Mesendoderm (in vitro differentiated cells): ENCODE data around the gene VSTM2B.

Experiments used
- DNase-seq: peaks from one replicate; pipeline ENCODE4 v3.0.0; 2013
- H2AK5ac ChIP-seq: 2 replicates; pipeline ENCODE4 v1.6.1; 2013; ENCODE audit warnings: low read length, inconsistent platforms
- H2BK120ac ChIP-seq: 2 replicates; pipeline ENCODE4 v1.6.1; 2013; ENCODE audit warnings: low read depth, mild to moderate bottlenecking, low read length, moderate library complexity, mixed read lengths
- H2BK15ac ChIP-seq: replicated peaks from 2 replicates; pipeline ENCODE4 v1.6.1; 2013; ENCODE audit warnings: low read depth, mild to moderate bottlenecking, moderate library complexity
- H2BK5ac ChIP-seq: 2 replicates; pipeline ENCODE4 v1.6.1; 2013; ENCODE audit warnings: low read length, inconsistent platforms
- H3K18ac ChIP-seq: 2 replicates; pipeline ENCODE4 v1.6.1; 2013; ENCODE audit warnings: mild to moderate bottlenecking, low read length, mixed read lengths
- H3K23ac ChIP-seq: one replicate; pipeline ENCODE4 v1.6.1; 2013; ENCODE audit warnings: low read length
- H3K27ac ChIP-seq: 2 replicates; pipeline ENCODE4 v1.5.1; 2013; ENCODE audit warnings: low read depth, mild to moderate bottlenecking, inconsistent platforms, low read length, moderate library complexity
- H3K27me3 ChIP-seq: 2 replicates; pipeline ENCODE4 v1.6.1; 2013; ENCODE audit warnings: low read length, control low read depth, mild to moderate bottlenecking, inconsistent platforms; ENCODE audit not compliant: insufficient read depth, poor library complexity
- H3K36me3 ChIP-seq: 2 replicates; pipeline ENCODE4 v1.6.1; 2013; ENCODE audit warnings: low read length, inconsistent platforms; ENCODE audit not compliant: control insufficient read depth, insufficient read depth
- H3K4ac ChIP-seq: one replicate; pipeline ENCODE4 v1.6.1; 2013; ENCODE audit warnings: low read depth, mild to moderate bottlenecking, low read length, moderate library complexity
- H3K4me1 ChIP-seq: 2 replicates; pipeline ENCODE4 v1.6.1; 2013; ENCODE audit warnings: low read depth, low read length, inconsistent platforms; ENCODE audit not compliant: control insufficient read depth
- H3K4me2 ChIP-seq: 2 replicates; pipeline ENCODE4 v1.6.1; 2013; ENCODE audit warnings: low read length
- H3K4me3 ChIP-seq: 2 replicates; pipeline ENCODE4 v1.5.1; 2013; ENCODE audit warnings: mild to moderate bottlenecking, low read length
- H3K56ac ChIP-seq: one replicate; pipeline ENCODE4 v1.6.1; 2013; ENCODE audit warnings: low read length
- H3K79me1 ChIP-seq: 2 replicates; pipeline ENCODE4 v1.6.1; 2013; ENCODE audit warnings: low read length, inconsistent platforms
- H3K79me2 ChIP-seq: 2 replicates; pipeline ENCODE4 v1.6.1; 2013; ENCODE audit warnings: mild to moderate bottlenecking, low read length; ENCODE audit not compliant: control insufficient read depth, insufficient read depth
- H3K9ac ChIP-seq: 2 replicates; pipeline ENCODE4 v1.6.1; 2013; ENCODE audit warnings: low read length, inconsistent platforms
- H4K5ac ChIP-seq: one replicate; pipeline ENCODE4 v1.6.1; 2013; ENCODE audit warnings: low read length
- H4K8ac ChIP-seq: one replicate; pipeline ENCODE4 v1.6.1; 2013; ENCODE audit warnings: low read depth, mild to moderate bottlenecking, control low read depth, low read length, moderate library complexity
- WGBS: extraction: QIAGEN DNeasy Blood & Tissue Kit; methylation state at CpG from one replicate; pipeline ENCODE4 v1.1.7; 2013; ENCODE audit warnings: low lambda C conversion rate, missing lambda C conversion rate; ENCODE audit not compliant: insufficient coverage; ENCODE audit errors: extremely low coverage; 5-methylcytosine and 5-hydroxymethylcytosine counted together

The VSTM2B gene

DNA sequence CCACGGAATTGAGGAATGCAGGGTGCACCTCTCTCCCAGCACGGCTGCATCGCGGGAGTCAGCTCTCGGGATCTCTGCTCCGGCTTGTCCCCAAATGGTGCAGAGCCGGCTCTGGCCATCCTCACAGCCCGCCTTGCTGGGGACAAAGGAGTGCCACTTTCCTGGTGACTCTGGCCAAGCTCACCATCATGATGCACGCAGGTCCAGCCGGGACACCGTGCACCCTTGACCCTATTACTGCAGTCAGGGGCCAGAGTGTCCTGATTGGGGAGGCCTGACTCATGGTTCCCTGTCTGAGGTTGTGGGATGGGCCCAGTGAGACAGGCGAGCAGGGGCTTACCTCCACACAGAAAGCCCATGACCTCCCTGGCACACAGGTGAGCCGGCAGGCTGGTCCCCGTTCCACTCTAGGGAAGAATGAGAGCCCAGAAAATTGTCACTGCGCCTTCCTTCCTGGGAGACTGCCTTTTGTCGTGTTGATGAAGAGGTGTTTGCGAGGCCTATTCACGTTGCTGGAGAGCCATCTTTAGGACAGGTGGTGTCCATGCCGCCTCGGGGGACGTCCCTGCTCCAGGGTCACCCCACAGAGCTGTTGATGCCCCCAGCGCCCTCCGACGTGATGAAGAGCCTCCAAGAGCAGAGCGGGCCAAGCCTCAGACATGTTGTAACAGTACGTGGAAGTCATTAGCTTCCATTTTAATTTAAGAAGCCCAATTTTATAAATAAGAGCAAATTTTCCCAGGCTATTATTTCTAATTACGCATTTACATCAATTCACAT, 18.5 kb upstream of the VSTM2B start:
- no peak for DNase-seq
- Histone ChIP-seq H3K4ac (no peak overlapping the region), H3K56ac (no peak overlapping the region), H3K4me1 (no peaks in the 10 kb centered on the region), H2BK15ac (no peak overlapping the region), H2AK5ac (no peak overlapping the region), H2BK120ac (no peak overlapping the region), H4K8ac (no peak overlapping the region), H3K79me1 (no peaks in the 10 kb centered on the region), H3K23ac (no peak overlapping the region), H3K18ac (no peak overlapping the region), H3K36me3 (no peaks in the 10 kb centered on the region), H4K5ac (no peak overlapping the region), H3K9ac (no peak overlapping the region), H3K4me2 (no peak overlapping the region), H2BK5ac (no peak overlapping the region), H3K4me3 (no peak overlapping the region), H3K27me3 (no peaks in the 10 kb centered on the region), H3K27ac (no peak overlapping the region), H3K79me2 (no peaks in the 10 kb centered on the region)
- no CpG with 5 or more reads among the region's 27 CpGs for WGBS

DNA sequence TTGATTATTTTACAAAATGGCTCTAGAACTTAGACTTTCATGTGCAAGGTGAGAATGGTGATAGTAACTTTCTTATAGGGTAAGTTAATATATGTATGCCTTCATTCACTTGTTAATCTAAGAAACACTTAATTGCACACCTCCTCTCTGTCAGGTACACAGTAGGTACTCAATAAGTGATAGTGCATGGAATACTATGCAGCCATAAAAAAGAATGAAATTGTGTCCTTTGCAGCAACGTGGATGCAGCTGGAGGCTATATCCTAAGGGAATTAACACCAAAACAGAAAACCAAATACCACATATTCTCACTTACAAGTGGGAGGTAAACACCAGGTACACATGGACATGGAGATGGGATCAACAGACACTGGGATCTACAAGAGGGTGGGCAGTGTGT, 17.6 kb upstream of the VSTM2B start:
- Histone ChIP-seq H3K27me3 (no peaks in the 10 kb centered on the region), H3K4me2 (no peak overlapping the region), H3K18ac (no peak overlapping the region), H3K79me2 (no peaks in the 10 kb centered on the region), H2BK15ac (no peak overlapping the region), H3K79me1 (no peaks in the 10 kb centered on the region), H3K56ac (no peak overlapping the region), H4K8ac (no peak overlapping the region), H3K4ac (no peak overlapping the region), H3K4me1 (no peaks in the 10 kb centered on the region), H3K9ac (no peak overlapping the region), H2AK5ac (no peak overlapping the region), H3K36me3 (no peaks in the 10 kb centered on the region), H2BK120ac (no peak overlapping the region), H4K5ac (no peak overlapping the region), H3K23ac (no peak overlapping the region), H2BK5ac (no peak overlapping the region), H3K27ac (no peak overlapping the region), H3K4me3 (no peak overlapping the region)
- no CpG with 5 or more reads among the region's 1 CpG for WGBS
- no peak for DNase-seq

DNA sequence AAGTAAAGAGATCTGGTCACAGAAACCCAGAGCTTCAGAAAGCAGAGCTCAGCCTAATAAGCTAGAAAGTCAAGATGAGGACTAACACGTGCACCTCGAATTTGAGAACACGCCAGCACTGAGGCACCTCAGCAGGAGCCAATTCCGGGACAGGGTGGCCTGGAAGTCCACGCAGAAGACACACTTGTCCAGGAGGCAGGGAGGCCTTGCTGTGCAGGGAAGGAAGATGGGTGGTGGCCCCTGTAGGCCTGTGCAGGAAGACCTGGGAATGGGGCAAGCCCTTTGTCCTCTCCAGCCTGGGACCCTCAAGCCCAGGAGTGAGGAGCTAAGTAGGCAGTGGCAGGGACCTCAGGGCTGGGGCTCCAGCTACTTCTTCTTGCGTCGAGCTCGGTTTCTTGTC, 16.3 kb upstream of the VSTM2B start:
- Histone ChIP-seq H2AK5ac (no peak overlapping the region), H3K4me3 (no peak overlapping the region), H3K27me3 (no peaks in the 10 kb centered on the region), H3K4ac (no peak overlapping the region), H3K4me1 (no peaks in the 10 kb centered on the region), H4K8ac (no peak overlapping the region), H3K18ac (no peak overlapping the region), H3K23ac (no peak overlapping the region), H3K56ac (no peak overlapping the region), H4K5ac (no peak overlapping the region), H3K4me2 (no peak overlapping the region), H3K79me1 (no peaks in the 10 kb centered on the region), H2BK5ac (no peak overlapping the region), H3K36me3 (no peaks in the 10 kb centered on the region), H2BK120ac (no peak overlapping the region), H3K27ac (no peak overlapping the region), H2BK15ac (no peak overlapping the region), H3K79me2 (no peaks in the 10 kb centered on the region), H3K9ac (no peak overlapping the region)
- DNase-seq: no peak
- no CpG with 5 or more reads among the region's 8 CpGs for whole genome bisulfite sequencing

DNA sequence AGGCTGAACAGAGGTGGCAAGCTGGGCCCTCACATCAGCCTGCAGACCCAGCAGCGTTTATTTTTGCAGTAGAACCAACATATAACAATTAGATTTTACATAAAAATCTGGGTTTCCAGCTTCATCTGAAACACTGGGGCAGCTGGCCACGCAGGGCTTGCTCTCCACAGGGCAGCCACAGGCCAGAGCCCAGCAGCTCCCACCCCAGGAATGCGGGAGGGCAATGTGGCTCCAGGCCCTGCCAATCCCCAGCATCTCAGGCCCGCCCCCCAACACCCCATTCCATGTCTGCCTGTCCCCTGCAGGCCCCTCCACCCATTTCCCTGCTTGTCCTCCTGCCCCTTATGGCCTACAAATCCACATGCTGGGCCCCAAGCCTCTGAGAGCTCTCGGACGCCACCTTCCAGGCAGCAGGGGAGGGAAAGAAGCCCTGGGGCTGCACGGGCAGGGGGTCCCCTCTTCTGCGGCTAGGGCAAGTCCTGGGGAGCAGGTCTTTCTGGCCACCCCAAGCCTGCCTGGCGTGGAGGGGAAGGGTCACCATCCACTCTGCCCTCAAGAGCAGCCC, 15.0 kb upstream of the VSTM2B start:
- Histone ChIP-seq H3K4me1 (no peaks in the 10 kb centered on the region), H3K56ac (no peak overlapping the region), H3K4me2 (no peak overlapping the region), H3K36me3 (no peaks in the 10 kb centered on the region), H3K18ac (no peak overlapping the region), H4K8ac (no peak overlapping the region), H3K23ac (no peak overlapping the region), H2AK5ac (no peak overlapping the region), H2BK120ac (no peak overlapping the region), H3K4me3 (no peak overlapping the region), H4K5ac (no peak overlapping the region), H3K9ac (no peak overlapping the region), H3K27me3 (no peaks in the 10 kb centered on the region), H3K4ac (no peak overlapping the region), H2BK15ac (no peak overlapping the region), H3K79me1 (no peaks in the 10 kb centered on the region), H2BK5ac (no peak overlapping the region), H3K27ac (no peak overlapping the region), H3K79me2 (no peaks in the 10 kb centered on the region)
- WGBS: no CpG with 5 or more reads among the region's 9 CpGs
- DNase-seq: no peak

DNA sequence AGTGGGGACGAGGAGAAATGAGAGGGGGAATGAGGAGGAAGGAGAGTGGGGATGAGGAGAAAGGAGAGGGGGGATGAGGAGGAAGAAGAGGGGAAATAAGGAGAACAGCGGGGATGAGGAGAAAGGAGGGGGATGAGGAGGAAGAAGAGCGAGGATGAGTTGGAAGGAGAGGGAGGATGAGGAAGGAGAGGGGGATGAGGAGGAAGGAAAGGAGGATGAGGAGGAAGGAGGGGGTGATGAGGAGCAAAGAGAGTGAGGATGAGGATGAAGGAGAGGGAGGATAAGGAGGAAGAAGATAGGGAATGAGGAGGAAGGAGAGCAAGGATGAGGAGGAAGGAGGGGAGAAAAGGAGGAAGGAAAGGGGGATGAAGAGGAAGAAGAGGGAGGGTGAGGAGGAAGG, 14.0 kb upstream of the VSTM2B start:
- Histone ChIP-seq H2BK120ac (no peak overlapping the region), H3K27ac (no peak overlapping the region), H3K56ac (no peak overlapping the region), H3K27me3 (no peaks in the 10 kb centered on the region), H2BK5ac (no peak overlapping the region), H3K18ac (no peak overlapping the region), H3K4me2 (no peak overlapping the region), H3K23ac (no peak overlapping the region), H3K9ac (no peak overlapping the region), H4K8ac (no peak overlapping the region), H3K4me3 (no peak overlapping the region), H3K79me1 (no peaks in the 10 kb centered on the region), H4K5ac (no peak overlapping the region), H3K36me3 (no peaks in the 10 kb centered on the region), H3K4me1 (no peaks in the 10 kb centered on the region), H3K4ac (no peak overlapping the region), H3K79me2 (no peaks in the 10 kb centered on the region), H2BK15ac (no peak overlapping the region), H2AK5ac (no peak overlapping the region)
- WGBS: 100% methylated on average over 3 of the region's 3 CpGs
- no peak for DNase-seq

DNA sequence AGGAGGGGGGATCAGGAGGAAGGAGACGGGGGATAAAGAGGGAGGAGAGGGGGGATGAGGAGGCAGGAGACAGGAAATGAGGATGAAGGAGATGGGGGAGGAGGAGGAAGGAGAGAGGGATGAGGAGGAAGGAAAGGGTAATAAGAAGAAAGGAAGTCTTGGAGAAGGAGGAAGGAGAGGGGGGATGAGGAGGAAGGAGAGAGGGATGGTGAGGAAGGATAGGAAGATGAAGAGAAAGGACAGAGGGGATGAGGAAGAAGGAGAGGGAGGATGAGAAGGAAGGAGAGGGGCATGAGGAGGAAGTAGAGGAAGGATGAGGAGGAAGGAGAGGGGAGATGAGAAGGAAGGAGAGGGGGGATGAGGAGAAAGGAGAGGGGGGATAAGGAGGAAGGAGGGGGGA, 13.0 kb upstream of the VSTM2B start:
- H2BK5ac ChIP-seq: no peak overlapping the region
- H3K9ac ChIP-seq: no peak overlapping the region
- no peak overlapping the region for H4K8ac ChIP-seq
- H2BK15ac ChIP-seq: no peak overlapping the region
- no peaks in the 10 kb centered on the region for H3K36me3 ChIP-seq
- WGBS: 100% methylated on average over 1 of the region's 1 CpG
- no peak for DNase-seq
- no peaks in the 10 kb centered on the region for H3K79me2 ChIP-seq
- no peak overlapping the region for H2AK5ac ChIP-seq
- H4K5ac ChIP-seq: no peak overlapping the region
- H3K4me2 ChIP-seq: no peak overlapping the region
- H2BK120ac ChIP-seq: no peak overlapping the region
- no peak overlapping the region for H3K56ac ChIP-seq
- H3K79me1 ChIP-seq: no peaks in the 10 kb centered on the region
- no peak overlapping the region for H3K27ac ChIP-seq
- no peaks in the 10 kb centered on the region for H3K4me1 ChIP-seq
- H3K23ac ChIP-seq: no peak overlapping the region
- H3K4me3 ChIP-seq: no peak overlapping the region
- H3K27me3 ChIP-seq: no peaks in the 10 kb centered on the region
- H3K18ac ChIP-seq: no peak overlapping the region
- H3K4ac ChIP-seq: no peak overlapping the region
